DMS 273 (cell line): ENCODE results near the gene TOM1L2.

Experiments used
- DNase-seq: peaks from one replicate; lab custom pipeline; 2025; ENCODE audit not compliant: unreplicated experiment; lab: John Stamatoyannopoulos, UW

The TOM1L2 gene

DNA sequence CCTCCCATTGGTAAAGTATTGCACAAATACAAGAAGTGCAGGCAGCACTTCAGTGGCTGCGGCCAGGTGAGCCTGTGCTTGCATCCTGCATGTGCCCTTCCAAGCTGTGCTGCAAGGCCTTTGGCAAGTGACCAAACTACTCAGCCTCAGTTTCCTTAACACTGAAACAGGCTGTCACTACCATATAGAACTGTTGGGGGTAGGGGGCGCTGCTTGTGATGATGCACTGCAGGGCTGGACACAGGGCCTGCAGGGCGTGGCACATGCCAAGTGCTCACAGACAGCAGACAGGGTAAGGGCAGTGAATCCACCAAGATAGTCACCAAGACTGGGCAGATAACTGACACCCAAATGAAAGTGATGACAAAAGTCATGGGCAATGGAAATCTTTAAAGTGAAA, 69.8 kb downstream of the TOM1L2 start:
- DNase-seq: no peak

DNA sequence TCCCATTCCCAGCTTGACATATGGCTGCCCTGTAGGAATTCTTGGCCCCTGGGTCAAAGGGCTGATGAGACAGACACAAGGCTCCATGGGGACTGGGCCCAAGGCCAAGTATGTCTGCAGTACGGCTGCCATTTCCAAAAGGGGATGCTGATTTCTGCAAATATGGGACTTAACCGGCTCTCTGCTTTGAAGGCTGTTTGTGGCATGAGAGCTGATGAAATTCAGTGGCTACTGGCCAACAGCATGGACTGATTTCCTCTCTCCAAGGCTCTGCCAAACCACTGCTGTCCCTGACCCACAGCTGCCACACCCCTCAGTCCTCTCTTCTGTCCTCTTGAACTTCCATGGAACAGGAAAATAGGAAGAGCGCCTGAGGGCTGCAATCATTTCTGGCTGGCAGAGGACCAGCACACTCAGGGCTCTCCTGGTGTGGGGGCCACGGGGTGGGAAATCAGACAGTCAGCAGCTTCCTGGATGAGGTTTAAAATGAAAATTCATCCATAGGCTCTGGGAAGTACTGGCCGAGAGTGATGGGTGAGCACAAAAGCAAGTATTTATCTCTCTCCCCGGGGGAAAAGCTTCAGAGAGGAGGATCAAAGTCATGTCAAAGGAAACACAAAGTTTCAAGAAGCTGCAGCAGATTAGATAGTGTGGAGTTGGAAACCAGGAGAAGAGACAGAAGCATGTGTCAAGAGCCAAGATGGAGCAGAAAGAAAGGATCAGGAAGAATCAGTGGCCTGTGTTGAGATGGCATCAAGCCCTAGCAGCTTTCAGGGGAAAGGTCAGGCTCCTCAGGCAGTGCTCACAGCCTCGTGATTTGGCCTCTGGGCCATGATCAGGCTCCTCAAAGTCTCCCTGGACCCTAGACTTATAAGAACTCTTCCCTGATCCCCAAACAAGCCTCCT, 71.3 kb downstream of the TOM1L2 start:
- DNase-seq: peak; percentile 70

DNA sequence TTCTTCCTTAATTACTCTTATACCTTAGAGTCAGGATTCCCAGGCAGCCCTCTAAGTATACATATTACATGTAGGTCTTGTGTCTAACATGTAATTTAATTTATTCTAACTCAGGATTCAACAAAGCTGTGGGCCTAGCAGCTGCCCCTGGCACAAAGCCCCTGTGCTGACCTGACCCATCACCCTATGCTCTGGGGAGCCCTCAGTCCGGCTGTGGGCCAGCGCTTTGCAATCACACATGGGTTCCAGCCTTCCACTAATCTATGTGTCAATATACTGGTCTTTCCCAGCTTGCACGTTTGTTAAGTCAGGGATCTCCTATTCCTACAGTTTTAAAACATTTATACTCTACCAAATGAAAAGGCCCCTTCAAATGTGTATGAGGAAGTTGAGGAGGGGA, 72.7 kb downstream of the TOM1L2 start:
- DNase-seq: no peak

DNA sequence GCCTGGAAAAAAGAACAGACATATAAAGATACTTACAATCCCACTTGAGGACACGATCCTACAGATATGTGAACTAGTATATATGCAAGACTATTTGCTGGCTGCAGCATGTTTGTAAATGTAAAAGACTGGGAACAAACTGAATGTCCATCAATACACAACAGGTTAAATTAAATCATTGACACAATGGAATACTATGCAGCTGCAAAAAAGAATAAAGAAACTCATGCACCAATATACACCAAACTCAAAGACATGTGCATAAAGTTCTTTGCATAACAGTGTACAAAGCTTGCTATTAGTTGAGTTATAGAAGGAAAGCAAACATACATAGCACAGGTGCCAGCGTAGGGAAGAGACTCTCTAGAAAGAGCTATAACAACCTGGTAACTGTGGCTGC, 73.5 kb downstream of the TOM1L2 start:
- no peak for DNase-seq

DNA sequence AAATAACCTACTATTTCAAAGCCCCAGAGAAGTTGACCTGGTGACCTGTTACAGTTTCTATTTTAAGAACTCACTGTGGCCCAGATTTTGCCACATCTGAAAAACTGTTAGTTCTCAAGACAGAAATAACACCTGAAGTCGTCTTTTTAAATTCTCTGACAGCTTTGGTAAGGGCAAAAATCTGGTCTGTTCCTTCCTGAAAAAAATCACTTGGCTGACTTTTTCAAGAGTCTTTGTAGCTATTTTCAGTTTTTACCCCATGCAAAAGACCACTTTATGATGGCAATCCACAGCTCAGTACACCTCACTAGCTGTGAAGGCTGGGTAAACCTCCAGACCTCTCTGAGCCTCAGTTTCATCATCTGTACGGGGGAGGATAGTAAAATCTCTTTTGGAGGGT, 74.8 kb downstream of the TOM1L2 start:
- DNase-seq: no peak

DNA sequence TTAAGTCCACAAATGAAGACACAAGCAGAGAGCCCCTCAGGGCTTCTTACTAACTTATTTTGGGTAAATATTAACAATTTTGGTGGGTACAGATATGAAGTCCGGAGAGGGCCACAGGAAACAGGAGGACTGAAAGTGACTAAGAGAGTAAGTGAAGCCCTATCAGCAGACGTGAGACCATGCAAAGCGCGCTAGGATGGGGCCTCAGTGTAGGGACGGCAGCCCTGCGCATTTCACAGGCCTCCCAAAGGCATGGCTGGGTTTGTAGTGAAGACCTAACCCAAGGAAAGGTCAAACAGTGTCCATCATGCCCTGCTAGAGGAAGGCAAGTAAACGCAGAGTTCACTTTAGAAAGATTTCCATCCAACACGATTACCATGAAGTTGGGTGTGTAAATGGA, 75.5 kb downstream of the TOM1L2 start:
- DNase-seq: no peak

DNA sequence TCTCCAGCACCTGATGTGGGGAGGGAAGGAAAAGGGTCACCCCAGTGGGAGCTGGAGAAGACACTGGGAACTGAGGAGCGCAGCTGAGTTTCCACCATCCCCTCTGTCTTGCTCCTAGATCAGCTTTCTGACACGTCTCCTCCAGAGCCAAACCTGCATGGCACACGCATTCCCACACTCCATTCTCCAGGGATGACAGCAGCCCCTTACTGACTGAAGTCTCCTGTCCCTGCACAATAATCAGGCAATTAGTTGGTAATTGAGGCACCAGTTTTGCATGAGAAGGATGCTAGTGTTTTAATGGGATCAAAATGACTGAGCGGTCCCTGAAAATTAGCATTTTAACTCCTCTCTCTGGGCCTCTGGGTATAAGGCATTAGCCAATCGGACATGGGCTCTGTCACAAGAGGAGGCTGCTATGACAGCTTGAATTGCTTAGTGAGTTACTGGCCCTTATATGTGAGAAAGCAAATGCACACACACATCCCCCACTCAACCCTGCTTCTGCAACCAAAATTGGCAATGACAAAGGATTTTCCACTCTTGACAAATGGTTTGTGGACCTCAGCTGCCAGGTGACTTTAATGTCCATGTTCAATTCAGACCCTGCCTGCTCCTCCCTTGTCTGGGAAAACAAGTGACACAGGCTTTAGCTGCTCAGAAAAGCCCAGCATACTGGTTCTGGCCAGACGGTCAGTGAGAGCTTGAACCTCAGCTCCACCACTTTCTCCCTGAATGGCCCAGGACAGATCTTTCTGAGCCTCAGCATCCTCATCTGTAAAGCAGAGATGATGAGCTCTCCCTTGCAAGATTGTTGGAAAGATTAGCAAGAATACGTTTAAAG, 78.2 kb downstream of the TOM1L2 start:
- DNase-seq: no peak

DNA sequence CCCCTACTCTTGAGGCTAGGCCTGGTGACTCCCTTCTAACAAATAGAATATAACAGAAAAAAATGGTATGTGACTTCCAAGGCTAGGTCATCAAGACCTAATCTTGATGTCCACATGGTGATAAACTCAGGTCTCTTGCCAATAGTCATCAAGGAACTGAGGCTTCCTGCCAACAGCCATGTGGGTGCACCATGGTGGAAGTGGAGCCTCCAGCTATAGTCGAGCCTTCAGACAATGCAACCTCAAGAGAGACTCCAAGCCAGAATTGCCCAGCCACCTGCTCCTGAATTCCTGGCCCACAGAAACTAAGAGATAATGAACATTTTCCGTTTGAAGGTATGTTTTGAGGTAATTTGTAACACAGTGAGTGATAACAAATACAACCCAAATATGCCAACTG, 79.5 kb downstream of the TOM1L2 start:
- no peak for DNase-seq

DNA sequence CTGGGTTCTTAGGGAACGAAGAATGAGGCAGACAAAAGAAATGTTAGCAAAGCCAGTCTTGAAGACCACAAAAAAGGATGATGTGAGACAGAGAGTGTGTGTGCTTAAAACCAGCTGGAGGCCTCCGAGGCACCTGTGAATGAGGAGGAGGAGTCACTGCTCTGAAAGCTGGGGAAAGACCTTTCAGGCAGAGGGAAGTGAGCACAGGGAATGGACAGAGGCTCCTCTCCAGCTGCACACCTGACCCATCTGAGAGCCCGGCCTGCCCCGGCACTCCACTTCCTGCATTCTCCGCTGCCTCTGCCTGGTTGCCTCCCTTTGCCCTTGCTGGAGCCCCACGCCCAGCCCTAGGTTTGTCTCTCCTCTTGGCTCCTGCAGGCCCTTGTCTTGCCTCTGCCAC, 80.2 kb downstream of the TOM1L2 start:
- DNase-seq: no peak

DNA sequence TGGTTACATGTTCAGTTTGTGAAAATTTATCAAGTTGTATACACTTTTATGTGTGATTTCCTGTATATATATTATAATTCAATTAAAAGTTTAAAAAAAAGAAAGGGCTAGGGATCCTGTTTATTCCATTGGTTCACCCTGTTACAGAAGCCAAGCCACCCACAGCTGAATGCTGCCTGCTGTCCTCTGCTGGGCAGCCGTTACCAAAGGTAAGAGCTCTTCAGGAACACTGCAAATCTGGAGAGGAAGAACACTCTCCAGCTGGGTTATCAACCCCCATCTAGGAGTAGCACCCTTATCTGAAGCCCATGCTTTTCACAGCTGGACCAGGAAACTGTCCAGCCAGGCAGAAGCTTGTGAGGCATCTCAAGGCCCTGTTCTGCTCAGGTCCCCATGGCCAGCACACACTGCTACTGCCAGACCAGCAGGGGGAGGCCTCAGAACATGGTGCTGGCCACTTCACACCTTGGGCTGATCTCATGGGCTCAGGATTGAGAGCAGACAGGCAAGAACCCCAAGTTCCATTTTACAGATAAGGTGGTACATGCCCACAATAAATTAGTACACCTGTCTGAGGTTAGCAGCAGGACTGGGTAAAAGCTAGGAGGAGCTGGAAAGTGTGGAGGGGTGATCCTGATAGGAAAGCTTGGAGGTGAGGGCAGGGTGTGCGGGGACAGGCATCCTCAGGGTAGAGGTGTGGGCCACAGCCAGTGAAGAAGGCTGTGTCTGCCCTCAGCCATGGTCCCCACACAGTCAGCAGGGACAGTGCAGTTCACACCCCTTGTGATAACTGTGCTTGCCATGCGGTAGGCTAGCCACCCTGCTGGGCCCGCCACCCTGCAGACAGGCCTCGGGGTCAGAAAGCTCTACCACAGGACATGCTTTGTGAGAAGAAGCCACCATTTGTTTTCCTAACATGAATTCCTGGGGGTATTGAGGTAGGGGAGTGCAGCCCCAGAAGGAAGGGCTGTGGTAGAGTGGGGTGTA, 81.1 kb downstream of the TOM1L2 start:
- peak; percentile 48 for DNase-seq

DNA sequence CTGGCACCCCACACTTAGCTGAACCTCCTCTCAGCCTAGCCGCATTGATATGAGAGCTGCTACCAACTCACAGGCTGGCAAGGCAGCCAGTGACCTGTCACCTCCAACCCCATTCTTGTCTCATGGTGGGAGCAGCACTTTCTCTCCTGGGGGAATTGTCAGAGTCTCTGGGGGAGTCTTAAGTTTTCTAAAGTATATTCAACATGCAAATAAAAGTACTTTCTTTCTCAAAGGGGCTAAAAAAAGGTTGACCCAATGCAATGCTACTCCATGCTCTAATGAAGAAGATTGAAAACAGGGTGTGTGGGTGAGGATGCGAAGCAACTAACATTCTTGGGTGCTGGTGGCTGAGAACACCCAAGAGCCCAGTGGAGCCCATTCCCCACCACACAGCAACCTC, 82.3 kb downstream of the TOM1L2 start:
- DNase-seq: no peak

DNA sequence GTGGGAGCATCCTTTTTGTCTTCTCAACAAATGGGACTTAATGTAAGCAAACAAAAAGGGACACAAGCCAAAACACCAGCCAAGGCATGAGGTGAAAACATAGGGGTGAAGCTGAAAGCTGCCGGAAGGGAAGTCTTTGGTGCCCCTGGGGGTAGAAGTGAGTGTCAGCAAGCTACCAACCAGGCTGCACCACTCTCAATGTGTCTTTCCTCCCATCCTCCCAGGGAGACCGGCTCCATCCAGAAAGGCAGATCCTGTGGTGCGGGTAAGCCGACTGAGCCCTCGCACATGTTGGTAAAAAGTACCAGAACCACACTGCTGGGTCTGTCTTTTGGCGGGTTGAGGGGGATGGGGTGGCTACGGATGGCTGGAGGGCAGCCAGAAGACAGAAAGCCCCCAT, 83.4 kb downstream of the TOM1L2 start:
- peak; percentile 59 for DNase-seq

DNA sequence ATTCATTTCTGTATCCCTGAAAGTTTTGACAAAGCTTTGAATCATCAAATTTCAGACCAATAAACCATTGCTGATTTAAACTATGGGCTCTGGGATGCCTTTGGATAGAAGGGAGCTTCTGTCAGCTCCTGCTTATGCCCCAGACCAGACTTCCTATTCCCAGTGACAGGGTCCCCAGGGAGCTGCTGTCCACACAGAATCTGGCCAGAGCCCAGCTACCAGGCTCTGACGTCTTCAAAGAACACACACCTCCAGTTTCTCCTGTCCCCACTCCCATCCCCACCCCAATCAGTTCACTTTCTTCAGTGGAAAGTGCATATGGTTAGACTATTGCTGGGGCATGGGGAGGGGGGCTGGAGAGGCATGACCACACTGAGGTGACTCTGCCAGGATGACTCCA, 83.8 kb downstream of the TOM1L2 start:
- DNase-seq: no peak

DNA sequence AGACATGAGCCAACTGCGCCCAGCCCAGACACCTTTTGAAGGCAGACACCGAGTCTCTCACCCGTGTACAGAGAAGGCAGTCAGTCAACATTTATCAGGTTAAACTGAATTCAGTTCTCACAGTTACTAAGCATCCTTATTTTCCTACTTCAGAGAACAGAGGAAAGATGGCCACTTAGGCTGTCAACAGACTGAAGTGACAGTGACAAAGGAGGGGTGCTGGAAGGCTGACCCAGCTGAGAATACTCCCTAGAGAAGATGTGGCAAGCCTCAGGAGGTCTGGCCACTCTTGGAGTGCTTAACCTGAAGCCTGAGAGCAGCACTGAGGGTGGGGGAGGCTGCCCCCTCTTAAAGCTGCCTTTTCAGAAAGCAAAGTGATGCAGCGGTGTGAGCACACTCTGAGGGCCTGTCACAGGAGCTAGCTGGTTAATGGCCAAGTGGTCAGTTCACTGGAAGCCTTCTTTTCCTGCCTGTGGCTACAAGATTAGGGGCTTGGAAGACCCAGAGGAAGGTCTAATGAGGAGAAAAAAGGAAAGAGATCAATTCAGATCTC, 84.4 kb downstream of the TOM1L2 start:
- DNase-seq: no peak

DNA sequence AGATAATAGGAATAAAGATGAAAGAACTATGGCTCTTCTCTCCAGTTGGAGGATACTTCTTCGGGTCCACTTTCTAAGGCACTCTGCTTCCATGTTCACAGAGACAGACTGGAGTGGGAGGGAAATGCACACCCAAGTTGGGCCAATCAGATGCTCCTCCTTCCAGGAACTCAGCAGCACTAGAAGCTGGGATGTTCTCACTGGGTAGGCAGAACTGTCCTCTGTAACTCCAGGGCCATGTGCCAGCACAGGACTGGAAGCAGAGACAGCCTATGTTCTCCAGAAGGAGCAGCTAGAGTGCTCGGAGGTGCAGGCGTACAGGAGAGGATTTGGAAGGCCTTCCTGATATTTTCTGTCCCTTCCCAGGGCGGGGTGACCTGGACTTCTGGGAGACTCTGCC, 85.5 kb downstream of the TOM1L2 start:
- peak; percentile 50 for DNase-seq

DNA sequence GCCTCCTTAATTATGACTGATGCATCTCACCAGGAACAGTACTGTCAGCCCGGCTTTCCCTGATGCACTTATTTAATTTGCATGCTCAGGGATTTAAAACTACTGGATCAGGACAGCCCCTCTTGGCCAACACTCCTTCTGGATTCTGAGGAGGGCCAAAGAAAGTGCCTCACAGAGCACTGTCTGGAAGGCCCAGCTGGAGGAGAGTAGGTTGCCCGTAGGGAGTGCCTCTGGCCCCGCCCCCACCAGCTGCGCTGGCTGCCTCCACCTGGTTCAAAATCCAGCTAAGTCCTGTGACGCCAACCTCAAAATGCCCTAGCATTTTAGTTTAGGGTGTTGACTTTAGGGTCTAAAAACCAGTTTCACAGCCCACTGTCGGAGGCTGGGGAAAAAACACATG, 86.0 kb downstream of the TOM1L2 start:
- DNase-seq: peak; percentile 85

DNA sequence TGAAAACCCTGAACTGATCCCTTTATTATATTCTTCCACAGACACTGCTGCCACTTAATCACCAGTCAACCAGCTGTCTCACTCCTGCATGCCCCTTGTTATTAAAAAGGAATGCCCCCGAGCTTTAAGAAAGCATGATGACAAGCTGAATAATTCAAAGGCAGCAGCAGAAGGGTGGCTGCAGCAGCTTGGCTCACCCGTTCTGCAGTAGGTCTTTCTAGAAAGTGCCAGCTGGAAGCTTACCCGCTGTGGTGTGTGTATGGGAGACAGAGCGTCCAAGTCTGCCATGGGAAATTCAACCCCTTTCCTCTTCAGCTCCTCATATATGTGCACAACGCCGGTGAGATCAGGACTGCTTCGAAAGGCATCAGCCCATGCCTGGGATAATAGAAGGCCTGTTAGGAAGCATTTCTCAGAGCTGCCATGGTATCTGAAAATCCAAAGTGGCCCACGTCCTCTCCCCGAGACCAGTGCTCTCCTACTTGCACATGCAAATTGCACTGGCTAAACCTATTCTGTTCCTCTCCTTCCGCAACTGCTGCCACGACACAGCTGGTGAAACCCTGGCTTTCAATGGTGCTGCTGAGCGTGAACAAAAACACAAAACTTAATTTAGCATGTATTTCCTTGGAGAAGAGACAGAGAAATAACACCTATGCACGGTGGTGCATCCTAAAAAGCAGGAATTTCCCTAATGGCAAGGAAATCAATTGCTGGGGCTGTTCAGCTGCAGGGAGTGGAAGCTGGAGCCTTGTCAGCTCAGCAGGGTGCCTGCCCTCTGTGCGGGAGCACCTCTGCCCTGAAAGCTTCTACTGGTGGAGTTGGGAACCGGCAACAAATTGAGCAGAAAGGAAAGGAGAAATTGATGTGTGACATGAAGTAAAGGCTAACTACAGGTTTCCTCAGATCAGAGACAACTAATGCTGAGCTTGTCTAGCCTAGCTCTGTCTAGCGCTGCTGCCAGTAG, 87.5 kb downstream of the TOM1L2 start:
- DNase-seq: peak; percentile 65

DNA sequence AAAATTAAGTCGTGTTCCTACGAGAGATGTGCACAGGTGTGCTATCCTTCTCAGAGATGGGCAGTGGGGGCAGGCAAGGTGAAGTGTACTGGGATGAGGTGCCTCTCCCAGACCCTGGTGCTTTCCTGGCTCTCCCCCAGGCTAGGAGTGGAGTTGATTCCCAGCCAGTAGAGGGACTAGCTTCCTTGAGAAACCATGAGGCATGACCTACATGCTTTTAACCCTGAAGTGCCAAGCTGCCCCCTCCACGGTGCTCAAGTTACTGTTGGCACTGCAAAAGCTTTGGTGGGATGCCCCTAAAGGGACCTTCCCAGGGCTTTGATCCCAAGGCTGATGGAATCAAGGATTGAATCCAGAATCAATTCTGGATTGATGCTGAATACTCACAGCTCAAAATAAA, 88.4 kb downstream of the TOM1L2 start:
- DNase-seq: peak; percentile 22

DNA sequence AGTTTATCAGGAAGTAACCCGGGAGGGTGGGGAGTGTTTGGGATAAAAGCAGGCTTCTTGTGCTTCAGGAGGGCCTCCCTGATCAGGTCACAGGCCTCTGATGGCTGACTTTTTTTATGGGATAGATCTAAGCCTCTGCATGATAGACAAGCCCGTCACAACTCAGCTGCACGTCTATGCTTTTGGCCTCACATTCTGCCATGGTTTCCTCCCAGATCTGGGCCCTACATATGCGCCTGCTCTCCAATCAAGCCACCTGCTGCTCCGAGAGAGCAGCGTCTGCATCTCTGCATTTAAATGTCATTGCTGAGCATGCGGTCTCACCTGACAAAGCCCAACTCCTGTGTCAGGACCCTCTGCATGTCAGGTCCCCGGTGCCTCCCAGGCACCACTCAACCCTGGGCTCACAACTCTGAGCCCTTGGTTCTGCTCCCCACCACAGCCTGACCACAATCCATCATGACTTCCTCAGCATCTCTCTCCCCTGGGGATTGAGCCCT, 90.1 kb downstream of the TOM1L2 start:
- no peak for DNase-seq
